Naive B cell (primary cell): ENCODE results near the gene MXI1. TPM values are rescaled to one million over a fixed set of nuclear protein-coding genes. Genes with fewer than 3 reads are reported as not detected.
A peak's percentile ranks its signal among the peaks of the same experiment; 100 is the strongest.
"Not testable (repeated sequence)": the region's sequence is repeated elsewhere in the genome, so short reads cannot be mapped to it uniquely, and the experiment has no call there.

Source experiments
- ATAC-seq, 2 donors: fragments of 150-1000 bp; cut with Tn5 transposase; 2 replicates each; pipeline ENCODE4 v1.10.0; 2021; ENCODE audit warnings: low read depth in 2 of 2, mild to moderate bottlenecking in 2 of 2, moderate library complexity in 2 of 2
- DNase-seq: peaks from one replicate; pipeline ENCODE4 v3.0.0; 2022
- H3K27ac Mint-ChIP-seq, 6 donors: one replicate each; pipeline ENCODE4 v1.8.0; 2020 to 2022; ENCODE audit warnings: mild to moderate bottlenecking in 6 of 6, mixed read lengths in 6 of 6, moderate library complexity in 5 of 6, inconsistent platforms in 2 of 6
- H3K27me3 Mint-ChIP-seq, 3 donors: one replicate each; pipeline ENCODE4 v1.8.0; 2021 to 2022; ENCODE audit warnings: mixed read lengths in 3 of 3, mild to moderate bottlenecking in 1 of 3
- H3K36me3 Mint-ChIP-seq, 2 donors: one replicate each; pipeline ENCODE4 v1.8.0; 2020 to 2022; ENCODE audit warnings: mixed read lengths in 2 of 2, inconsistent platforms in 1 of 2, mild to moderate bottlenecking in 1 of 2
- H3K4me1 Mint-ChIP-seq, 3 donors: one replicate each; pipeline ENCODE4 v1.8.0; 2020 to 2022; ENCODE audit warnings: mixed read lengths in 3 of 3, inconsistent platforms in 1 of 3, mild to moderate bottlenecking in 1 of 3, moderate library complexity in 1 of 3
- H3K4me3 Mint-ChIP-seq, 8 donors: one replicate each; pipeline ENCODE4 v1.8.0; 2020 to 2022; ENCODE audit warnings: mild to moderate bottlenecking in 8 of 8, mixed read lengths in 8 of 8, moderate library complexity in 8 of 8, inconsistent platforms in 2 of 8
- H3K9me3 Mint-ChIP-seq, 7 donors: one replicate each; pipeline ENCODE4 v1.8.0; 2020 to 2022; ENCODE audit warnings: mixed read lengths in 7 of 7, mild to moderate bottlenecking in 5 of 7, inconsistent platforms in 2 of 7, moderate library complexity in 1 of 7
- polyA plus RNA-seq, 6 donors: library from polyadenylated mRNA; unstranded; fragments of 300-500 nt; fragmentation: Illumina TruSeq; gene quantifications; one replicate each; pipeline ENCODE4 v1.2.3, GENCODE V29; 2021; ENCODE audit warnings: low read depth in 6 of 6

The MXI1 gene
- polyA plus RNA-seq, 6 donors from 2014 or later = 30.6 to 56.1 (median 44.9) TPM

GRCh38 chr10:110331226-110331795 is 123.9 kb downstream of the MXI1 start:
- not testable (repeated sequence) for ATAC-seq, DNase-seq, H3K4me3 Mint-ChIP-seq, H3K27ac Mint-ChIP-seq
- H3K4me1 Mint-ChIP-seq = peaks cover 12 to 19% (median 15%) of the 10 kb centered on the region in 3 donors
- peaks cover 6 to 30% (median 23%) of the 10 kb centered on the region in 7 donors for H3K9me3 Mint-ChIP-seq
- peaks cover 0 to 10% (median 0%) of the 10 kb centered on the region in 3 donors for H3K27me3 Mint-ChIP-seq
- H3K36me3 Mint-ChIP-seq = peaks cover 7 to 19% of the 10 kb centered on the region in 2 donors

- ATAC-seq (no peak), DNase-seq (no peak)
- H3K27ac Mint-ChIP-seq = peak overlapping the region in 1 of 6 donors; percentile 86
- H3K4me1 Mint-ChIP-seq = peaks cover 7 to 15% (median 10%) of the 10 kb centered on the region in 3 donors
- no peak overlapping the region for H3K4me3 Mint-ChIP-seq
- H3K36me3 Mint-ChIP-seq = peaks cover 7 to 19% of the 10 kb centered on the region in 2 donors
- peaks cover 6 to 30% (median 21%) of the 10 kb centered on the region in 7 donors for H3K9me3 Mint-ChIP-seq
- peaks cover 0 to 15% (median 11%) of the 10 kb centered on the region in 3 donors for H3K27me3 Mint-ChIP-seq
Observed at GRCh38 chr10:110334061-110334656, 126.8 kb downstream of the MXI1 start.

- H3K36me3 Mint-ChIP-seq = peaks cover 5 to 7% of the 10 kb centered on the region in 2 donors
- ATAC-seq (peak; percentile 71 to 75), DNase-seq (no peak)
- H3K4me3 Mint-ChIP-seq = no peak overlapping the region
- peaks cover 7 to 15% (median 10%) of the 10 kb centered on the region in 3 donors for H3K4me1 Mint-ChIP-seq
- H3K27me3 Mint-ChIP-seq = peaks cover 6 to 22% (median 17%) of the 10 kb centered on the region in 3 donors
- H3K9me3 Mint-ChIP-seq = peaks cover 0 to 17% (median 12%) of the 10 kb centered on the region in 7 donors
- no peak overlapping the region for H3K27ac Mint-ChIP-seq
Observed at GRCh38 chr10:110335314-110336064, 128.1 kb downstream of the MXI1 start.

- Mint-ChIP-seq H3K9me3 (peaks cover 0 to 11% (median 5%) of the 10 kb centered on the region in 7 donors), H3K4me1 (peaks cover 7 to 15% (median 10%) of the 10 kb centered on the region in 3 donors), H3K36me3 (no peaks in the 10 kb centered on the region), H3K27me3 (peaks cover 8 to 23% (median 17%) of the 10 kb centered on the region in 3 donors), H3K4me3 (no peak overlapping the region), H3K27ac (no peak overlapping the region)
- no peak for DNase-seq
- no peak for ATAC-seq
Observed at GRCh38 chr10:110336111-110336721, 128.8 kb downstream of the MXI1 start.

Other genes starting within 250 kb of the MXI1 start
- 100 to 1,000 TPM; 322 to 394 (median 366) TPM for gene ADD3, start 199.6 kb upstream of the MXI1 start, polyA plus RNA-seq
- 10 to 100 TPM; 11.9 to 20.8 (median 15.9) TPM for gene SMNDC1, start 97.3 kb downstream of the MXI1 start, polyA plus RNA-seq